ENCODE results near the gene SLC38A8.

The SLC38A8 gene

DNA sequence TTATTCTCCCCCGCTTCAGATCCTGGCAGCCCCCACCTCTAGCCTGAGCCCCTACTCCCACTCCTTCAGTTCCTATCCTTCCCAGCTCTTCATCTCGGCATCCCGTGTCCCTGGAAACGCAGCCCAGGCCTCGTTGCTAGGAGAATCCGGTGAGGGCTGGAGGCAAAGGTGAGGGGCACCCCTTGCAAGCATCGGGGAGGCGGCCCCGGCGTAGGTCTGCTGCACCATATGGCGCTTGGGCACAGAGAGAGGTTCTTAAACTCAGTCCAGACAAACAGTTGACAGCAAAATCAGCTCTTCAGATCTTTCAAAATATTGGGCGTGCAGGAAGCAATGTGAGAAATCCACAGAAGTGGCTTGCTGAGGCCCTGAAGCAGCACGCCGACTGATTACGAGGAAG, 15.0 kb downstream of the SLC38A8 start:
- no peak for DNase-seq

DNA sequence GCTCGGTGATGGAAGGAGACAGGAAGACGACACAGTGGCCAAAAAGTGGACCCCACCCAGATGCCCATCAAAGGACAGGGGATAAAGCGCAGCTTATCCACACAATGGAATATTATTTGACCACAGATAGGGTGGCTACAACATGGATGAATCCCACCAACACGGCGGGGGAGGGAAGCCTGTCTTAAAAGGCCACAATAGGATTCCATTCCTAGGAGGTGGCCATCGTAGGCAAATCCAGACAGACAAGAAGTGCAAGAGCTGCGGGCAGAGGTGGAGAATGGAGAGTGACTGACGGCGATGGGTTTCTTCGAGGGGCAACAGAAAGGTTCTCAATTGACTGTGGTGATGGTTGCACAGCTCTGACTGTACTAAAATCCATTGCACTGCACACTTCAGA, 16.0 kb downstream of the SLC38A8 start:
- DNase-seq = no peak

DNA sequence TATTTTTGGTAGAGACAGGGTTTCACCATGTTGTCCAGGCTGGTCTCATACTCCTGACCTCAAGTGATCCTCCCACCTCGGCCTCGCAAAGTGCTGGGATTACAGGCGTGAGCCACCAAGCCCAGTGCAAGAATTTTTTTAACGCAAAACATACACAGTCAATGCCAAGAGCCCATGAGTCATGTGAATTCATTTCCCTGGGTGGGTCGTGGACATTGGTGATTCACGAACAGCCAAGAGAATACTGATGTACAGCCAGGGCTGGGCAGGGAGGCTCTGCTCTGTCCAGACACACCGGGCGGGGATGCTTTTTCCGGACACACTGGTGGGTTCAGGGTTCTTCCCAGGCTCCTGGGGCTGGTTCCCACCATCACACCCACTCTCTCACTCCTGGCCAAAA, 17.7 kb downstream of the SLC38A8 start:
- DNase-seq = no peak

DNA sequence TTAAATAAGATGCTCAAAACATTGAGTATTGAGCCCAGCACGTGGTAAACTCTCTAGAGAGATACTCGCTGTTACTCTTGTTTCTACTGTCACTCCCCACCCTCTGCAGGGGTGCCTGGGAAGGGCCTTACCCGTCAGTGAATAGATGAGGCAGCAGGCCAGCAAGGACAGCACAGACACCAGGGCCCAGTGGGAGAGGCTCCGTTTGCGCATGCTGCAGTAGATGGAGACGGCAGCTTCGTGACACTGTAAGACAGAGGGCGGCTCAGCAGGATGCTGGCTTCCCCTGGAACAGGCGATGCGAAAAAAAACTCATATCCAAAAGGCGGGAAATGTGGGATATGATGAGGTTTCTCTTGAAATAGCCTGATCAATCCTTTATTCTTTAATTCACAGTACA, 20.0 kb downstream of the SLC38A8 start:
- DNase-seq = no peak

DNA sequence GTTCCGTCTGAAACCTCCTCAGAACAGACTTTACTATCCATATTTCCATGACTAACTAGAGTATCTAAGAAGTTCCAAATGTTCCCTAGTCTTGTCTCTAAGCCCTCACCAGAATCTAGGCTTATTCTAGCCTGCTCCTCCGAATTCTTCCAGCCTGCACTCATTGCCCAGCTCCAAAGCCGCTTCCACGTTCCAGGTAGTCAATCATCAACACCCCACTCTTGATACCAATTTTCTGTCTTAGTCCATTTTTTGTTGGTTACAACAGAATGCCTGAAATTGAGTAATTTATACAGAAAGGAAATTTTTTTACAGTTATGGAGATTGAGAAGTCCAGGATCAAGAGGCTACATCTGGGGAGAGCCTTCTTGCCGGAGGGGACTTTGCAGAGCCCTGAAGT, 21.1 kb downstream of the SLC38A8 start:
- no peak for DNase-seq

DNA sequence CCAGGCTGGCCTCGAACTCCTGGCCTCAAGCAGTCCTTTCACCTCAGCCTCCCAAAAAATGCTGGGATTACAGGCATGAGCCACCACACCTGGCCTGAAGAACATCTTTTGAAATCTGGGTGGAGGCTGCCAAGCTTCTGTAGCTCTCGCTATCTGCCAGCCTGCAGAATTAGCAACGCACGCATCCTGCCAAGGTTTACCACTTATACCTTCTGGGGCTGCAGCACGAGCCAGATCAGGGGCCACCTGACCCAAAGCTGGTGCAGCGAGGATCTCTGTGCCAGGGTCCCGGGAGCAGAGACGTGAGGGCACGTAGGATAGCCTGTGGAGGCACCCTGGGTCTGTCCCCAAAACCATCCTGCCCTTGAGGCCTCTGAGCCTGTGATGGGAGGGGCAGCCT, 22.2 kb downstream of the SLC38A8 start:
- DNase-seq = no peak

DNA sequence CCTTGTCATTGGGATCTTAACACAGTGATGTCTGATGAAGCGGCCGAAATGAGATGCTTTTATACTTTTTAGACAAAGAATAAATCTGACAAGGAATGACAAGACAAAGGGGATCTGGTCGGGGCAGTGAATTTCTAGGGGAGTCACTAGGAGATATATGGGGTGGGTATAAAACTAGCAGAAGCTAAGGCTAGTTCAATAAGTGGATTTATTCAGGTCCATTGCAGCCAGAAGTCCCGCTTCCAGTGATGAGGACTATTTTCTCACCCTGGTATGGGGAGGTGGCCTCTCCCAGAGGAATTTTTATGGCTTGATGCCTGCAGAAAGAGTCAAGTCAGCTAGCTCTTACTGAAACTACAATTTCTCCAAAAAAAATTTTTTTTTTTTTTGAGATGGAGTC, 23.9 kb downstream of the SLC38A8 start:
- no peak for DNase-seq

DNA sequence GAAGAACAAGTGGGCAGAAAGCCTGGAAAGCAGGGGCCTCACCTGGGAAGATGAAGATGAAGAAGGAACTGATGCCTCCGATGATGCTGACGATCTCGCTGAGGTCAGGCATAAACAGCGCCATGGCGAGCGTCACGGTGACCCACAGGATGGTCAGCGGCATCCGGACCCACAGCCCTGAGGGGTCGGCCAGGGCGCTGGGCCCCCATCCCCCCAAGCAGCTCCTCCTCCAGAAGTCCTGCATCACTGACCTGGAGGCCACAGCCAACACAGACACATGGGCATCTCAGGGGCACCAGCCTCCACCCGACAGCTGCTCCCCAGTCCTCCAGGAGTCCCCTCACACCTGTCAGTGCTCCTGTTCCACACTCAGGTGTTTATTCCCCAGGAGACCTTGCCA, 26.1 kb downstream of the SLC38A8 start:
- no peak for DNase-seq

DNA sequence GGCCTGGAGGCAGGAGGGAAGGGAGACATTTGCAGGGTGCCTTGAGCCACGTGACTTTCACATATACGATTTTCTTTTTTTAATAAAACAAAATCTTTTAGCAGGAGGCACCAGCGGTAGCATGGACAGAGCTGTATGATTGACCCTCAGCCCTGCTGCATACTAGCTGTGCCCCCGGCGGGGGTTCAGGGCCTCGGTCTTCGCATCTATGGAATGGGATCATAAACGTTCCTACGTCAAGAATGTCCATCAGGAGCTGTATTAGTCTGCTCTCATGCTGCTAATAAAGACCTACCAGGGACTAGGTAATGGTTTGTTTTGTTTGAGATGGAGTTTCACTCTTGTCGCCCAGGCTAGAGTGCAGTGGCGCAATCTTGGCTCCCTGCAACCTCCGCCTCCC, 27.2 kb downstream of the SLC38A8 start:
- no peak for DNase-seq

DNA sequence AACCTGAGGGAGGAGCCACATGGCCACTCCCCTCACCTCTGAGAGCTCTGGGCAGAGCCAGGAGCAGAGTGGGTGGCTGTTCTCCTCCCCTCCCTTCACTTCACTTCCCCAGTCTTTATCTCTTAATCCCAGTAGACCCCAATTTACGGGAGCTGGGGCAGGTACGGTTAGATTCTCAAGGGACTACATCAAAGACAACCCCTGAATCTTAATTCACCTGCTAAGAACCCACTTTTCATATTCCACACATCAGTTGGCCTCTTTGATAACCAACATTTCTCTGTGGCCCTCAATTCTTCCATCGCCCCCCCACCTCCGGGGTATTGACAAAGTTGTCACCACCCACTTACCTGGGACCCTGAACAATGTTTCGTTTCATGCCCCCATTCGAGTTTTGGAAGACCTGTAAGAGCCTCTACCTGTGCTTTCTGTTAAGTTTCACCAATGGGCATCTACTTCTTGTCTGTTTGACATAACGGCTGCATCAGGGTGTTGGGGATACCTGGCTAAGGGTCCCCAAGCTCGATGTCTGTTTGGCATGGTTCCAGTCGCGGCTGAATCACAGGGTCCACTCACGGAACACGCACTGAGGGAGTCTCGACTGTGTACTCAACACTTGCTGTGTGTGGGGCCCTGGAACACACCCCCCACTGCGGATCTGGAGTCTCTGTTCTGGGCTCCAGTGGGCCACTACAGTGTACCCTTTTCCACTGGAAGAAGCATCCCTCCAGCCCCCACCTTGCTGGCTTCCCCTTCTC, 27.8 kb downstream of the SLC38A8 start:
- no peak for DNase-seq

DNA sequence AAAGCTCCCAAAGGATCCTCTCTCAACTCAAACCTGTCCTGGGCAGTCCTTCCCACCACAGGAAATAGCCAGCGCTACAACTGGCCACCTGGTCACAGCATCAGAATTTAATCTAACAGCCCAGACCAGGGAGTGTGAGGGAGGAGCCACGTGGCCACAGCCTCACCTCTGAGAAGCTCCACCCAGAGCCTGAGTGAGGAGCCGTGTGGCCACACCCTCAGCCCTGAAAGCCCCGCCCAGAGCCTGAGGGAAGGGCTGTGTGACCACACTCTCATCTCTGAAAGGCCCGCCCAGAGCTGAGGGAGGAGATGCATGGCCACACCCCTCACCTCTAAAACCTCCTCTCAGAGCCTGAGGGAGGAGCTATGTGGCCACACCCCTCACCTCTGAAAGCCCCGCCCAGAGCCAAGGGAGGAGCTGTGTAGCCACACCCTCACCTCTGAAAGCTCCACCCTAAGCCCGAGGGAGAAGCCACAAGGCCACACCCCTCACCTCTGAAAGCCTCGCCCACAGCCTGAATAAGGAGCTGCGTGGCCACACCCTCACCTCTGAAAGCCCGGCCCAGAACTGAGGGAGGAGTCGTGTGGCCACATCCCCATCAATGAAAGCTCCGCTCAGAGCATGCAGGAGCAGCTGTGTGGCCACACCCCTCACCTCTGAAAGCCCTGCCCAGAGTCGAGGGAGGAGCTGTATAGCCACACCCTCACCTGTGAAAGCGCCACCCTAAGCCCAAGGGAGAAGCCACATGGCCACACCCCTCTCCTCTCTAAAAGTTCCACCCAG, 28.6 kb downstream of the SLC38A8 start:
- peak; percentile 23 to 51 (median 40) for DNase-seq

DNA sequence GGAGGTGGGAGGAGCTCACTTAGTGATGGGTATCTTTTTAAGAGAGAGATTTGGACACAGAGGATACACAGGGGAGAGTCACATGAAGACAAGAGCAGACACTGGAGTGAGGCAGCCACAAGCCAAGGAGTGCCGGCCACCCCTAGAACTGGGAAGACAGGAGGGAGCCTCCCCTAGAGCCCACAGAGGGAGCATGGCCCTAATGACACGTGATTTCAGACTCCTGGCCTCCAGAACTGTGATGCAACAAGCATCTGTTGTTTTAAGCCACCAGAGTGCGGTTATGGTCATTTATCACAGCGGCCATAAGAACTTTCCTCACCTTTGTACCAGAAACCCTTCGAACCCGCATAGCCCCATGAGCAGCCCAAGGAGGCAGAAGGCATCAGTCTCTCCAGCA, 33.3 kb downstream of the SLC38A8 start:
- no peak for DNase-seq

DNA sequence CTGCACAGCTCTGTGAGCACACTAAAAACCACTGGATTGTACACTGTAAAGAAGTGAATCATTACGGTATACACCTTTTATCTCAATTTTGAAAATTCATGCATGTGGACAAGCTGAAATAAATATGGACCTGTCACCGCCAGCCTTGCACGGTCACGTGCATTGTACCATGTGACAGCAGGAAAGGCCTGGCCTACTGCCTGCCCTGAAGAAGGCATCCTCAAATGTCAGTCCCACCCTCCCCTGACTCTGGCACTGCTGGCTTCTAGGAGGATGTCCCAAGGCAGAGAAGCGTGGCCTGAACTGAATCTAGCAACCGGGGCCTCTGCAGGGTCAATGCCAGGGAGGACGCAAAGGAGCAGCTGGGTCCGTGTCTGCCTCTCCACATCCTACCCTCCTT, 34.6 kb downstream of the SLC38A8 start:
- DNase-seq = no peak

DNA sequence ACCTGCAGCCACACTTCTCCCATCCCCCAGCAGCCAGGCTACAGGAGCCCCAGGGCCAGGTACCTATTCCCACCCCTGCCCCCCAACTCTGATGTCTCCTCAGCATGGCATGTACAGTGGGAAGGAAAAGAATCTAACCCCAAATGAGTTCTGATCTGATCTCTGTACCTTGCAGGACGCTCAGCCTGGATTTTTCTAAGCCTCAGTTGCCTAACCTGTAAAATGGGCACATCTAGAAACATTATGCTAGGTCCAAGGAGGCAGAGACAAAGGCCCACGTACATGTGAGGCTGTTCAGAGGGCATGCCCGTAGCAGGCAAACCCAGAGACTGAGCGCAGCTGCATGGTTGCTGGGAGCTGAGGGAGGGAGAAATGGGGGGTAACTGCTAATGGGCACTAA, 35.1 kb downstream of the SLC38A8 start:
- no peak for DNase-seq

DNA sequence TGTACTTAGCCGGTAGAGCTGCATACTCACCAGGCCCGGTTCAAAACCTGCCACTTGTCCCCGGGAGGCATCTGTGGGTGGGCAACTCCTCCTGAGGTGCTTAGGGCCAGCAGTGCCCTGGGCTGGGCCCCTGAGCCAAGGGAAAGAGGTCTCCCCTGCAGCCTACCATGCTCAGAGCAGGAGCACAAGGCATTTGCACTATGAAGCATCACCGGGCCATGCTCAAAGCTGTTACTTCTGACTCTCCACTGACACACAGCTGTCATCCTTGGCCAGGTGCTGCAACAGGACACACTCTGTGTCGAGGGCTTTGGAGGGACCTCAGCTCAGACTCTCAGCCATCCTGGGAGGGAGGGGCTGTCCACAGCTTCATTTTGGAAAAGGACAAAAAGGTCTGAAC, 37.2 kb downstream of the SLC38A8 start:
- DNase-seq = no peak

DNA sequence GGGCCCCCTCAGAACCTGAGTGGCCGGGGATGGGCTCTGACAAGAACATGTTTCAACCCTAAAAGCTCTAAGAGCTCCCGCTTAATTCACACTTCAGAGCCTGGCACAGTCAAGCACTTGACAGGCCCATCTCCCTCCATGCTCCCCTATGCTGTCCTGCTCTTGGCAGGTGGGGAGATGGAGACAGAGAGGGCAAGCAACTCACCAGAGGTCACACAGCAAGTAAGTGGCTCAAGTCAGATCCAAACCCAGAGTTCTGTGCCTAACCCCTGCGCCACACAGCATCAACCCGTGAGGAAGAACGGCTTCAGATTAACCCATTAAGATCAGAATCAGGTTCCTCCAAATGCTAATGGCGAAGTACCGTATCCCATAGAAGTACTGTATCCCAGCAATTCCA, 38.2 kb downstream of the SLC38A8 start:
- DNase-seq = no peak

DNA sequence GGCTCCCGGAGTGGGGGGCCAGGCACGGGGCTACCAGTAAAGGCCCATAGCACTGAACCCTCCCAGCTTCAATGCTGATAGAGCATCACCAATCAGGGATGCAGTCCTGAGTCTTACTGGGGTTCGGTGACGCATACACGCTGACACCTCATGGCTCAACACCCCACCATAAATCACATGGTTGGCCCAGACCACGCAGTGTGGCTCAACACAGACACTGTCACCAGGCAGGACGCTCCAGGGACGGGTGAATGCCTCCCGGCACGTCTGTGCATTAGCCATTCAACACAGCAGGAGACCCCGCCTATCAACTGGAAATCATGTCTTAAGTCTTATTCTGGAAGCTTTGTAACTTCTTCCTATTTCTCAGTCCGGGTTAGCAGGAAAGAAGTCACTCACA, 39.6 kb downstream of the SLC38A8 start:
- no peak for DNase-seq

DNA sequence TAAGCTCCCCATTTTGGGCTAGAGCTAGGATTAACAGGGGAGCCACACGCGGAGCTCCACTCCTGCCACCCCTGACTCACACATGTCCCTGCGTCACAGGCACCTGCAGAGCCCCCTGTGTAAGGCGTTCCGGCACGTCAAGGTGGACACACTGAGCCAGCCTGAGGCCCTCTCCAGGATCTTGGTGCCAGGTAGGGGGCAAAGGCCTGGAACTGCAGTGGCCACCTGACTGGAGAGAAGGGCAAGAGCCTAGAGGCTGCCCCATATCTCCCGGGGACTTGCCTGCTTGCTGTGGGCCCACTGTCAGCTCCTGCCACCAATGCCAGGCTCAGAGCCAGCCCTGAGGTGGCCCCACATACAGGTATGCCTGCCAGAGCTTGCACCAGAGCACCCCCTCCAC, 40.9 kb downstream of the SLC38A8 start:
- no peak for DNase-seq

DNA sequence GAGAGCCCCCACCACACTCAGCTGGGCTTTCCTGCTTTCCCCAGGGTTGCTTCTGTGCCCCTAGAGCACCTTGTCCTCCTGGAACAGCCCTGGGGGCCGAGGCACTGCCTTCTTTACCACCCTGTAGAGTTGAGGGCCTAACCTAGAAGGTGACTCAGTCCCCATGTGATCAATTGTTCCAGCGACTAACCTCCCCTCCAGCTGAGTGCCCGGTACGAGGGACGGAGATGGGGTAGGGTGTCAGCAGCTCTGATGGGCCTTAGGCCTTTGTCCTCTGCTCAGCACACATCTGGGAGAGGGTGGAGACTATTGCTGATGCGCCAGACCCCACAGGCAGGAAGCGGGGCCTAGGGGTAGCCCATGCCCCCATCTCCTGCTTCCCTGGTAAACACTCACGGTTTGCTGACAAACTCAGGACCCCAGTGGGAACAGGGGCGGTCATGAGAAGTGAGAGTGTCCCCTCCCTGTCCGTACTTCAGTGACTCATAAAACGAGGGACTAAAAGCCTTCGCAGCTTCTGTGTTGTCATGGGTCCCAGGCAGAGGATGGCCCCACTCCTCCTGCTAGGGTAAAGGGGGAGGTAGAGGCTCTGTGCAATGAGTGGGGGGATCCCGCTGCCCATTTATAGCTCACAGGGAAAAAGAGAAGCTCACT, 41.5 kb downstream of the SLC38A8 start:
- DNase-seq = no peak

DNA sequence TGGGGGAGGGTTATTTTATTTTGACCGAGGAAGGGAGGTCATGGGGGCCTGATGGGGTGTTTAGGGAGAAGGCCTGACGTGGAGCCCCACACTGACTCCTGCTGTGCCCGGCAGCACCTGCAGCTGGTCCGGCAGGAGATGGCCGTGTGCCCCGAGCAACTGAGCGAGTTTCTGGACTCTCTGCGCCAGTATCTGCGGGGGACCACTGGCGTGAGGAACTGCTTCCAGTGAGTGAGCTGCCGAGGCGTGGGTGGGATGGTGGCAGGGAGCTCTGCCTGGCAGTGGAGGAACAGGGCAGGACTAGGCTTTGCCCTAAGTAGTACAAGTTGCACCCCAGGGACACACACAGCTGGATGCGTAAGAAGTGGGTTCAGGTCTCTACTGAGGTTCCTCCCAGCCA, 44.5 kb downstream of the SLC38A8 start:
- no peak for DNase-seq

DNA sequence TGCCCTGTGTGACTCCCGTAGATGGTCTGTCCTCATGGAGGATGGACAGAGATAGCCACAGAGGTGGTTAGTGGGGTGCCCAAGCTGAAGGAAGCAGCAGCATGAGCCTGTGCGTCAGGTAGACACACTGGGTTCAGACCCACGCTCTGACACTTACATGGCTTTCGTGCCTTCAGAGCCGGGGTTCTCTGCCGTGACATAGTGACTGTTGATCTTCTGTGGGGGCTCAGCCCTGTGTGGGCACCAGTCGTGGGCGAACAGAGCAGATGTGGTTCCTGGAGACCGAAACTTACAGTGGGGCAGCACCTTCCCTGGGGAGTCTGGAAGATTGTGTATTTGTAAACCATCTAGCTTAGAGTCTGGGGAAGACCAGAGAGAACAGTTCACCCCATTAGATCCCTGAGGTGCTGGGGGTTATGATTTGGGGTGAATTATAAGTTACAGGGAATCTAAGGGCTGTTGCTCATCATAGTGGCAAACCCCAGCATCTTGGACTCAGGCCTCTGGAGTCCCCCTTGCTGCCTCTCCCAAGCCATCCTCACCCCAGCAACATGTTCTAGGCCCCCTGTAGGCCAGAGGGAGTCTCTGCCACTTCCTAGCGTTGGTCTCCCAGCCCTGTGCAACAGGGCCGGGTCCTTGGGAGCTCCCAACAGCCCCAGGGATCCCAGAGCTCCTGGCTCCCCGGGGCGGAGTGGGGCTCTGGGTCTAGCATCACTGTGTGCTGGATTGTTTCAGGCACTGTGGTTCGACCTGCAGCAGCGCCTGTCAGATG, 45.9 kb downstream of the SLC38A8 start:
- no peak for DNase-seq

DNA sequence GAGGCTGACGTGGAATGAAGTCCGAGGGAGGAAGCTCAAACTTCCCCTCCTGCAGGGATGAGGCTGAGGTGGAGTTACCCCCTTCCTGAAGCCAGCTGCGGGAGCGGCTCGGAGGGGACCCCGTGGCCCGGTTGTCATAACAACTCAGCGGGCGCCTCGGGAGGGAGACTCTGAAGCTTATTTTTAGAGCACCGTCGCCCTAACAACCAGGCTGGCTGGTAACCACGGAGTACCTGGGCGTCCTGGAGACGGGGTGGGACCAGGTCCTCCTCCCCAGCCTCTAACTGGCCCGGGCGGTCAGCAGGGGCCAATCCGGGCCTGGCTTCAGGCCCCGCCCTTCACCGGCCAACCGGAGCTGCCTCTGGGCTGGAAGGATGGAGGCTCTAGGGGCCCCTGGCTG, 46.8 kb downstream of the SLC38A8 start:
- no peak for DNase-seq

DNA sequence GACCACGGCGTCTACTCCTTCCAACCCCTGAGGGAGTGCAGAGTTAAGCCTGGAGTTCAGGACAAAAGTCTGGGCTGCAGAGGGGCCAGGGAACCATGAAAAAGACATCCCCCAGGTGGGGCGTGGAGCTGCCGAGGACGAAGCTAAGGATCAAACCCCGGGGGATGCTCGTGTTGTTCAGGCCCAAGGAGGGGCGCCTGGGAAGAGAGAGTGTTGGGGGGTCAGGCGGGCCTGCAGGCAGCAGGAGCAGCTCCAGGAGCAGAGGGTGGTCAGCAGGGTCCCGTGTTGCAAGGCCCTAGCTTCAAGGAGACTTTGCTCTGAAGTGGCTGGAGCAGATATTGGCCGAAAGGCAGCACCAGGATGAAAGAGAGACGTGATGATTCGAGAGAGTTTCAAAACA, 47.9 kb downstream of the SLC38A8 start:
- no peak for DNase-seq
